ENCODE measurements around the gene PDCD1.
"Not testable (repeated sequence)": the region's sequence is repeated elsewhere in the genome, so short reads cannot be mapped to it uniquely, and the experiment has no call there.

Gene PDCD1

GRCh38 chr2:241876528-241877196, 18.0 kb upstream of the PDCD1 start:
- CTCF ChIA-PET = interaction anchor here (0.7 to 1.0 kb wide), 3 partner anchors 9 to 175 kb away, joined by 3 to 4 read pairs (median 3); no protein-coding TSS in a partner anchor

DNA sequence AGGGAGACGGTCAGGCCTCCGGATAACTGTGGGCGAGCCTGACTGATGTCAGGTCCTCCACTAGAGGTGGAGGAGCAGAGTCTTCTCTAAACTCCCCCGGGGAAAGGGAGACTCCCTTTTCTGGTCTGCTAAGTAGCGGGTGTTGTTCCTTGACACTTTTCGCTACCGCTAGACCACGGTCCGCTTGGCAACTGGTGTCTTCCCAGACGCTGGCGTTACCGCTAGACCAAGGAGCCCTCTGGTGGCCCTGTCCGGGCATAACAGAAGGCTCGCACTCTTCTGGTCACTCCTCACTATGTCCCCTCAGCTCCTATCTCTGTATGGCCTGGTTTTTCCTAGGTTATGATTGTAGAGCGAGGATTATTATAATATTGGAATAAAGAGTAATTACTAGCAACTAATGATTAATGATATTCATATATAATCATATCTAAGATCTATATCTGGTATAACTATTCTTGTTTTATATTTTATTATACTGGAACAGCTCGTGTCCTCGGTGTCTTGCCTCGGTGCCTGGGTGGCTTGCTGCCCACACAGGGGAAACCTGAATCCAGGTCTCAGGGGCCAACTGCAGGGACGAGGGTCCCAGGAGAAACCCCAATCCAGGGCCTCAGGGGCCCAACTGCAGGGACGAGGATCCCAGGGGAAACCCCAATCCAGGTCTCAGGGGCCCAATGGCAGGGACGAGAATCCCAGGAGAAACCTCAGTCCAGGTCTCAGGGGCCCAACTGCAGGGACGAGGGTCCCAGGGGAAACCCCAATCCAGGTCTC, 17.2 kb upstream of the PDCD1 start:
- not testable (repeated sequence) for H3K4me3 Mint-ChIP-seq, H3K36me3 Mint-ChIP-seq, H3K27ac Mint-ChIP-seq, H3K9me3 Mint-ChIP-seq
- Mint-ChIP-seq H3K27me3 (peaks cover 20% of the 10 kb centered on the region), H3K4me1 (peaks cover 21% of the 10 kb centered on the region)
- DNase-seq = peak; percentile 41
- CTCF ChIA-PET = interaction anchor here (0.6 to 1.5 kb wide), 6 partner anchors 9 to 206 kb away, joined by 3 to 5 read pairs (median 4); no protein-coding TSS in a partner anchor

More at GRCh38 chr2:241876528-241877196, 18.0 kb upstream of the PDCD1 start:
- Mint-ChIP-seq H3K27me3 (peaks cover 18% of the 10 kb centered on the region), H3K4me1 (peaks cover 28% of the 10 kb centered on the region), H3K4me3 (no peak overlapping the region), H3K27ac (no peak overlapping the region), H3K36me3 (no peaks in the 10 kb centered on the region), H3K9me3 (peaks cover 4% of the 10 kb centered on the region)
- DNase-seq = no peak

- H3K27ac Mint-ChIP-seq = no peak overlapping the region
- CTCF ChIA-PET = interaction anchor here (1.0 to 1.5 kb wide), 2 partner anchors 15 to 204 kb away, joined by 3 read pairs; no protein-coding TSS in a partner anchor
- peaks cover 24% of the 10 kb centered on the region for H3K27me3 Mint-ChIP-seq
- peaks cover 4% of the 10 kb centered on the region for H3K9me3 Mint-ChIP-seq
- no peak overlapping the region for H3K4me3 Mint-ChIP-seq
- no peaks in the 10 kb centered on the region for H3K36me3 Mint-ChIP-seq
- DNase-seq = no peak
- peaks cover 9% of the 10 kb centered on the region for H3K4me1 Mint-ChIP-seq
These were observed 15.7 kb upstream of the PDCD1 start for GRCh38 chr2:241874277-241874925.

DNA sequence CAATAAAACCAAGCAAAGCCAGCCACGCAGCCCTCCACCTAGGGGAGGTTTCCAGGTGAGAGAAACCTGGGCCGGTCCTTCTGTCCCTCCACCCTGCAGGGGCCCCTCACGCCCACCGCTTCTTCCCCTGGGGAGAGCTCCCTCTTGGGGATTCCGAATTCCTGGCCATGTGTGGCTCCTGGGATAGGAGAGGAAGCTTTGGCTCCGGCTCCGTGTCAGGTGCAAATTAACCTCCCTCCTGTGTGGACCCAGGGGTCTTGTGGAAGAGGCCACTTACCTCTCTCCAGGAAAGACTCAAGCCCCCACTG, 15.1 kb upstream of the PDCD1 start:
- H3K4me1 Mint-ChIP-seq = peaks cover 9% of the 10 kb centered on the region
- no peak overlapping the region for H3K4me3 Mint-ChIP-seq
- H3K27ac Mint-ChIP-seq = no peak overlapping the region
- CTCF ChIA-PET = no interaction called here
- H3K27me3 Mint-ChIP-seq = peaks cover 28% of the 10 kb centered on the region
- H3K36me3 Mint-ChIP-seq = no peaks in the 10 kb centered on the region
- peaks cover 4% of the 10 kb centered on the region for H3K9me3 Mint-ChIP-seq
- no peak for DNase-seq

- Mint-ChIP-seq H3K27me3 (peaks cover 33% of the 10 kb centered on the region), H3K4me3 (no peak overlapping the region), H3K36me3 (no peaks in the 10 kb centered on the region), H3K27ac (no peak overlapping the region), H3K9me3 (peaks cover 4% of the 10 kb centered on the region), H3K4me1 (peaks cover 13% of the 10 kb centered on the region)
- CTCF ChIA-PET = no interaction called here
- no peak for DNase-seq
These were observed 14.5 kb upstream of the PDCD1 start for GRCh38 chr2:241873081-241873802.

DNA sequence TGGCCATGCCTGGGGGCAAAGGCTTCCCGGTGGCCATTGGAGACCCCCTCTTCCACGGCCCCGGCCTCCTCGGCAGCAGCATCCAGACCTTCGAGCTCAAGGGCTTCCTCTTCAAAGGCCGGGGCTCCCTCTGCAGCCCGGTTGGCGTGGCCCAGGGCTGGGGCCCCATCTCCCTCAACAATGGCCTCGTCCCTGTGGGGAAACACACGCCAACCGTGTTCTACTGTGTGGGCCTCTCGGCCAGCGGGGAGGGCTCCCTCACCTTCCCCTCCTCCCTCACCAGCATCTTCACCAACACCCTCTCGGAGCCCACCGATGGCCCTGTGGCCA, 13.6 kb upstream of the PDCD1 start:
- CTCF ChIA-PET = no interaction called here
- Mint-ChIP-seq H3K4me3 (no peak overlapping the region), H3K9me3 (peaks cover 4% of the 10 kb centered on the region), H3K27ac (no peak overlapping the region), H3K4me1 (peaks cover 18% of the 10 kb centered on the region), H3K27me3 (peaks cover 43% of the 10 kb centered on the region), H3K36me3 (no peaks in the 10 kb centered on the region)
- DNase-seq = no peak

GRCh38 chr2:241871538-241872312, 13.0 kb upstream of the PDCD1 start:
- CTCF ChIA-PET = no interaction called here
- H3K27me3 Mint-ChIP-seq = peaks cover 48% of the 10 kb centered on the region
- peaks cover 4% of the 10 kb centered on the region for H3K9me3 Mint-ChIP-seq
- H3K4me1 Mint-ChIP-seq = peaks cover 19% of the 10 kb centered on the region
- H3K4me3 Mint-ChIP-seq = no peak overlapping the region
- DNase-seq = no peak
- no peak overlapping the region for H3K27ac Mint-ChIP-seq
- no peaks in the 10 kb centered on the region for H3K36me3 Mint-ChIP-seq

GRCh38 chr2:241870611-241871537, 12.2 kb upstream of the PDCD1 start:
- Mint-ChIP-seq H3K36me3 (no peaks in the 10 kb centered on the region), H3K4me3 (no peak overlapping the region), H3K4me1 (peaks cover 19% of the 10 kb centered on the region), H3K9me3 (peaks cover 4% of the 10 kb centered on the region), H3K27ac (no peak overlapping the region), H3K27me3 (peaks cover 57% of the 10 kb centered on the region)
- no peak for DNase-seq
- CTCF ChIA-PET = no interaction called here

DNA sequence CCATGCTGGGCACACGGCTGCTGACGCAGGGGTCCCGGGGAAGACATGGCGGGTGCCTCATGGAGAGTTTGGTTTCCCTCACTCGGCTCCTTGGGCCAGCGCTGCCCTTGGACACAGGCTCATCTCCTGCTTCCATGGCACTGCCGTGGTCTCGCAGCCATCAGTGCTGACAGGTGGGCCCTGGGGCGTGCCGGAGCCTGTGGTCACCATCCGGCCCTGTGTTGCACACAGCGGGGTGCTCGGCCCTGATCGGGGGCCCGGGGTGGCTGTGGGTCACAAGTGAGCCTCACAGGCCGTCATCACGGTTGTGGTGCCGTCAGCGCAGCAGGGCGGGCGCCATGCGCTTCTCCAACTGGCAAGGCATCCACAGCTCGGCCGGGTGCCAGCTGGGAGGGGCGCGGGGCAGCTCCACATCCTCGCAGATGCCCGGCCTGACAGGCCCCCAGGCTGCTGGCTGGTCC, 11.4 kb upstream of the PDCD1 start:
- CTCF ChIA-PET = no interaction called here

DNA sequence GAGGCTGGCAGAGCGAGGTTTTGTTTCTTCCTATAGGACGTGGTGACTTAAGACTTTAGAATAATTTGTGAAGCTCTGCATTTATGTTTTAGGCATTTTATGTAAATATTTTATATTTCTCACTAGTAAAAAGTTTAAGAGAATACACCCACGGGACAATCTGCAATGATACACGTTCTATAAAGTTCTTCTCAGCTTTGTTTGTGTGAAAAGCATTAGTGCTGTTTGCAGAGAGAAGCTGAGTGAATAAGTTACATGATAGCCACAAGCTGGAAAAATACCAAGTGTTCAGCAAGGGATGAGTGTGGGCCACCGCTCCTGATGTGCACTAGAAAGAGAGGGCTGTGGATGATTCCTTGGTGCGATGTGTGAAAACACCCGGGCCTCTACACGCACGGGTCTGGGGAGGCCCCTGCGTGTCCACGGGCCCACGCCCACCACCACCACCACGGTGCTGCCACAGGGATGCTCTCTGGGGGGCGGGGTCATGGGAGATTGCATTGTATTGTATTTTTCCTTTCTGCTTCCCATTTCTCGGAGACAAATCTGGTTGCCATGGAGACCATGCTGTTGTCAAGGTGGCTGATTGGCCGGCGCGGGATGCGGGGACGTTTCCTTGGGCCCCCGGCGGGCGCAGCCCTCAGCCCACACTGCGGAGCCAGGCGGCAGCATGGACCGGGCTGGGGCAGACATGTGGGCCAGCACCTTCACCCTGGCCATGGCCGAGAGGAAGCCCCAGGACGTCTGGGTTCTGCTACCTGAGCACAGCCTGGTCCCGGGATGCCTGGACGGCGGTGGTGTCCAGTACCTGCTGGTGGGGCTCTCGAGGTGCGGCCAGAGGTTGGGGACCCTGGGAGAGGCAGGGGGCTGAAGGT, 10.6 kb upstream of the PDCD1 start, which contains the start of gene RTP5:
RTP5 (plus strand) TSS at position 643 of the 875 bp plus-strand sequence; CDS start at position 671, 28 bp downstream.
- peaks cover under 1% of the 10 kb centered on the region for H3K36me3 Mint-ChIP-seq
- no peak within 1 kb of the TSS for H3K4me3 Mint-ChIP-seq
- H3K4me1 Mint-ChIP-seq = peaks cover 28% of the 10 kb centered on the region
- peaks cover 72% of the 10 kb centered on the region for H3K27me3 Mint-ChIP-seq
- peaks cover 5% of the 10 kb centered on the region for H3K9me3 Mint-ChIP-seq
- CTCF ChIA-PET = interaction anchor here (1.0 to 1.9 kb wide), 7 partner anchors 9 to 167 kb away, joined by 3 to 15 read pairs (median 5); partner anchors contain the start of gene ING5
- H3K27ac Mint-ChIP-seq = no peak within 1 kb of the TSS
- no peak for DNase-seq

More for the DNA sequence above, 11.4 kb upstream of the PDCD1 start:
- H3K9me3 Mint-ChIP-seq = peaks cover 3% of the 10 kb centered on the region
- H3K36me3 Mint-ChIP-seq = no peaks in the 10 kb centered on the region
- H3K4me3 Mint-ChIP-seq = no peak overlapping the region
- peaks cover 64% of the 10 kb centered on the region for H3K27me3 Mint-ChIP-seq
- no peak for DNase-seq
- no peak overlapping the region for H3K27ac Mint-ChIP-seq
- peaks cover 24% of the 10 kb centered on the region for H3K4me1 Mint-ChIP-seq

GRCh38 chr2:241868661-241869081, 10.0 kb upstream of the PDCD1 start:
- Mint-ChIP-seq H3K9me3 (peaks cover 8% of the 10 kb centered on the region), H3K4me3 (no peak overlapping the region), H3K36me3 (peaks cover 4% of the 10 kb centered on the region), H3K27me3 (peaks cover 76% of the 10 kb centered on the region), H3K27ac (no peak overlapping the region), H3K4me1 (peaks cover 34% of the 10 kb centered on the region)
- CTCF ChIA-PET = interaction anchor here (0.5 to 1.9 kb wide), 9 partner anchors 9 to 203 kb away, joined by 3 to 15 read pairs (median 3); partner anchors contain the start of gene ING5
- DNase-seq = no peak

All from activated naive CD4-positive, alpha-beta T cell treated with anti-CD3 and anti-CD28 coated beads, Interleukin-2, amount 10 ng/mL, durations not matched to agents 7 days and 5 days (primary cell).